ENCODE results near the gene ABCA2.

The ABCA2 gene

DNA sequence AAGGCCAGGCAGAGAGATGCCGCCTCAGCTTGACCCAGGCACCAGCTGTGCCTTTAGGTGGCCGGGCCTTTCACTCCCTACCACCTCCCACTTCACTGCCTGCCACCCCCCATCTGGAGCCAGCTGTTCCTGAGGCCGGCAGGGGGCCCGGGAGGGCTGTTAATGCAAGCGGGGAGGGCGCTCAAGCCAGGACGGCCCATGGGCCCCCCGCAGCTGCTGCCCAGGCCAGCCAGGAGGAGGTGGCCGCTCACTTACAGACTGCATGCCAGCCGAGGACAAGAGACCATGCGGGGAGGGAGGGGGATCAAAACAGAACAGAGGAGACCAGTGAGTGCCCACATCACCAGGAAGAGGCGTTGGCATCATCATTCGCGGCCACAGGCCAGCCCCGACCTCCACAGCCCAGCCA, 4.5 kb downstream of the ABCA2 start:
- TF ChIP-seq, protein P1, sequence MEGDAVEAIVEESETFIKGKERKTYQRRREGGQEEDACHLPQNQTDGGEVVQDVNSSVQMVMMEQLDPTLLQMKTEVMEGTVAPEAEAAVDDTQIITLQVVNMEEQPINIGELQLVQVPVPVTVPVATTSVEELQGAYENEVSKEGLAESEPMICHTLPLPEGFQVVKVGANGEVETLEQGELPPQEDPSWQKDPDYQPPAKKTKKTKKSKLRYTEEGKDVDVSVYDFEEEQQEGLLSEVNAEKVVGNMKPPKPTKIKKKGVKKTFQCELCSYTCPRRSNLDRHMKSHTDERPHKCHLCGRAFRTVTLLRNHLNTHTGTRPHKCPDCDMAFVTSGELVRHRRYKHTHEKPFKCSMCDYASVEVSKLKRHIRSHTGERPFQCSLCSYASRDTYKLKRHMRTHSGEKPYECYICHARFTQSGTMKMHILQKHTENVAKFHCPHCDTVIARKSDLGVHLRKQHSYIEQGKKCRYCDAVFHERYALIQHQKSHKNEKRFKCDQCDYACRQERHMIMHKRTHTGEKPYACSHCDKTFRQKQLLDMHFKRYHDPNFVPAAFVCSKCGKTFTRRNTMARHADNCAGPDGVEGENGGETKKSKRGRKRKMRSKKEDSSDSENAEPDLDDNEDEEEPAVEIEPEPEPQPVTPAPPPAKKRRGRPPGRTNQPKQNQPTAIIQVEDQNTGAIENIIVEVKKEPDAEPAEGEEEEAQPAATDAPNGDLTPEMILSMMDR (IDR thresholded peaks at IDR 0.05) = no peak
- H3K27ac ChIP-seq = peak overlapping the region in 1 of 2 donors; percentile 37
- DNase-seq (ENCODE audit: low spot score) = no peak
- H3K4me3 ChIP-seq = no peak overlapping the region

DNA sequence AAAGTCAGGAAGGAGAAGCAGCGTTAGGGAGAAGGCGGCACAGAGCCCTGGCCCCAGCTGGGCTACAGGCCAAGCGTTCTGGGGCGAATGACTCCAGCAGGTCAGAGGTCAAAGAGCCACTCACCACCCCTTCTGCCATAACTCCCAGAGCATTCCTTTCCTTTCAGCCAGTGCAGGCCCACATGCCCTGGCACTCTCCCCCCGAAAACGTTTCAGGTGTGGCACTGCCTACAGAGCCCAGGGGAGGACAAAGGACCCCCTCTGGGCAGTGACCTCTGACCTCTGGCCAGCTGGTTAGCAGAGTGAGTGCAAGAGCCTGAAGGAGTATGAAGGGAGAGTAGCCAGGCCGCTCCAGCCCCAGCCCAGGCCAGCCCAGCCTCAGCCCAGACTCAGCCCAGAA, 4.9 kb downstream of the ABCA2 start:
- TF ChIP-seq, protein P1 (IDR thresholded peaks at IDR 0.05) = no peak
- peak overlapping the region in 1 of 2 donors; percentile 37 for H3K27ac ChIP-seq
- no peak for DNase-seq (ENCODE audit: low spot score)
- no peak overlapping the region for H3K4me3 ChIP-seq

DNA sequence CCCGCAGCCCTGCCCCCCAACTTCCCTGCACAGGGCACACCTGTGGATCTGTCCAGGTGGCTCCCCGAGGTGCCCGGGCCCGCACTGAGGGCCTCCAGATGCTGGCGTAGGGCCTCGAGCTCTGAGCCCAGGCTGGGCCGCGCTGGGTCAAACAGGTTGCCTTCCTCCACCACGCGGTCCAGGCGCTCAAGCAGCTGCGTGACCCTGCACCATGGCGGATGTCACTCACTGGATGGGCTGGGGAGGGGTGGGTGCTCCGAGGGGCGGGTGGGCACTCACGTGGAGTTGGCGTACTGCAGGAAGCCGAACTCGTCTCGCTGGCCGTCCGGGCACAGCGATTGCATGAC, 5.4 kb downstream of the ABCA2 start:
- peak overlapping the region in 1 of 2 donors; percentile 22 for H3K27ac ChIP-seq

DNA sequence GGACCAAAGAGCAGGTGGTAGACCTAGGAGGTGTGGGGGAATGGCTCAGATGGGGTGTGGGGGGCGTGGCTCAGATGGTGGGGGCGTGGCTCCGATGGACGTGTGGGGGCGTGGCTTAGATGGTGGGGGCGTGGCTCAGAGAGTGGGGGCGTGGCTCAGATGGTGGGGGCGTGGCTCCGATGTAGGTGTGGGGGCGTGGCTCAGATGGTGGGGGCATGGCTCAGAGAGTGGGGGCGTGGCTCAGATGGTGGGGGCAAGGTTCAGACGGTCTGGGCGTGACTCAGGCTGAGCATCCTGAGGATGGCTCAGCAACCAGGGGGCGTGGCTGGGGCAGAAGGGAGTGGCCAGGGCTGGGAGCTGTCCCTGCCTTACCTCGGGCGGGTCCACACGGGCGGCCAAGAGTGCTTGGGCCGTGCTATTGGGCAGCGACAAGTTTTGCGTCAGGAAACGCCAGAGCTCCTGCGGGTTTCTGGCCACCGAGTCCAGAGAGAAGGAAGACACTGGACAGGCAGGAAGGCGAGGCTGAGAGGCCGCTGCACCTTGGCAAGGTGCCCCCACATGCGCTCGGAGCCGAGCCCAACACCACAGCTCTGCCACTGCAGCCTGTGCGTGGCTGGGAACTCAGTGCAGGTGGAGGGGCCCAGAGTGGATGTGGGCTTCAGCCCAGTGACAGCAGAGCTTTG, 5.9 kb downstream of the ABCA2 start:
- Histone ChIP-seq H3K27ac (peak overlapping the region in 1 of 2 donors; percentile 22), H3K4me3 (no peak overlapping the region)
- TF ChIP-seq, protein P1 (IDR thresholded peaks at IDR 0.05) = no peak
- DNase-seq (ENCODE audit: low spot score) = no peak

More for the DNA sequence above, 5.4 kb downstream of the ABCA2 start:
- no peak overlapping the region for H3K4me3 ChIP-seq
- DNase-seq (ENCODE audit: low spot score) = no peak
- TF ChIP-seq, protein P1 (IDR thresholded peaks at IDR 0.05) = no peak

DNA sequence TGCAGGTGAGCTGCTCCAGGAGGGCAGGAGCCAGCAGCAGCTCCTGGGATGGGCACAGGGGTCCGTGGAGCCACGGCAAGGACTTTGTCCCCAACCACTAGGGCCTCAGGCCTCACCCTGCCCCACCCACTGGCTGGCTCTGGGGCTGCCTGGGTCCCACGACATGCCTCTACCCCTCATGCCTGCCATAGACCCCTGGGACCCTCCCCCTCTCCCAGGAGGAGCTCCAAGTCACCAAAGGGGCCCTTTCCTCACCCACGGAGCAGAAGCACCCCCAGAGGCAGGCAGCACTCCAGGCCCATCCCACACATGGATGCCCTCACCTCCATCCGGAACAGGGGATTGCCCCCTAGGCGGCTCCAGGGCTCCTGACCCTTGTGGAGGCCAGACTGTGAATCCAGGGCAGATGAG, 6.5 kb downstream of the ABCA2 start:
- TF ChIP-seq, protein P1 (IDR thresholded peaks at IDR 0.05) = no peak
- Histone ChIP-seq H3K27ac (no peak overlapping the region), H3K4me3 (no peak overlapping the region)
- no peak for DNase-seq (ENCODE audit: low spot score)

GRCh38 chr9:137020771-137021567, 7.1 kb downstream of the ABCA2 start:
- Histone ChIP-seq H3K27ac (no peak overlapping the region), H3K4me3 (no peak overlapping the region)
- DNase-seq (ENCODE audit: low spot score) = no peak
- TF ChIP-seq, protein P1 (IDR thresholded peaks at IDR 0.05) = no peak
